Breast epithelium (tissue), 4 donors: Measurements from ENCODE around the gene CHEK1. TPM values are rescaled to one million over a fixed set of nuclear protein-coding genes. Genes with fewer than 3 reads are reported as not detected.

Source experiments
- DNase-seq, 2 donors: peaks; one replicate each; pipeline ENCODE4 v3.0.0-alpha.2; 2019; ENCODE audit warnings: low spot score in 2 of 2
- H3K27ac ChIP-seq, 2 donors: fragments of 200-600 bp; sonication (generic) in 1 of 2; one replicate each; pipeline ENCODE4 v1.5.1; 2016 to 2019; ENCODE audit warnings: mild to moderate bottlenecking in 1 of 2
- H3K27me3 ChIP-seq, 2 donors: fragments of 200-600 bp; sonication (generic) in 1 of 2; one replicate each; pipeline versions ENCODE4 v1.5.1 to v1.6.0; 2017 to 2019; ENCODE audit warnings: control low read depth in 1 of 2, mild to moderate bottlenecking in 1 of 2
- H3K36me3 ChIP-seq: fragments of 200-600 bp; one replicate; pipeline ENCODE4 v1.5.1; 2019
- H3K4me1 ChIP-seq, 2 donors: fragments of 200-600 bp; sonication (generic); one replicate each; pipeline ENCODE4 v1.5.1; 2016 to 2019; ENCODE audit warnings: control low read depth in 1 of 2
- H3K4me3 ChIP-seq, 3 donors: fragments of 200-600 bp; sonication (generic); 1 replicate in 2 of 3; 2 replicates in 1 of 3; pipeline ENCODE4 v1.5.1; 2016 to 2019; ENCODE audit warnings: mild to moderate bottlenecking in 3 of 3, moderate library complexity in 2 of 3
- H3K9me3 ChIP-seq, 2 donors: fragments of 200-600 bp; sonication (generic) in 1 of 2; one replicate each; pipeline ENCODE4 v1.5.1; 2016 to 2019; ENCODE audit warnings: control low read depth in 1 of 2
- CTCF ChIP-seq, 3 donors: fragments of 450-650 bp; IDR thresholded peaks; one replicate each; pipeline ENCODE4 v1.5.1; 2016 to 2017; ENCODE audit warnings: antibody characterized with exemption in 3 of 3, mild to moderate bottlenecking in 3 of 3, moderate library complexity in 3 of 3
- POLR2A ChIP-seq: fragments of 450-650 bp; IDR thresholded peaks from one replicate; pipeline ENCODE4 v1.6.1; 2016; ENCODE audit warnings: antibody characterized with exemption, mild to moderate bottlenecking, moderate library complexity
- POLR2AphosphoS5 ChIP-seq, 3 donors: sonication (generic); formaldehyde crosslinking; IDR thresholded peaks; one replicate each; pipeline ENCODE4 v1.6.1; 2017; ENCODE audit warnings: antibody characterized with exemption in 3 of 3
- intact Hi-C: fragments of 100-400 bp; cut with DNase I; formaldehyde crosslinking; loops from one replicate; pipeline ENCODE4 v1.15.1; 2023; ENCODE audit warnings: low total_unique reads
- total RNA-seq, 3 donors: library from RNA; depleted of rRNA; stranded (reverse); fragments of >200 nt; gene quantifications; one replicate each; pipeline ENCODE4 v1.1.0, GENCODE V29; 2016

The CHEK1 gene
- total RNA-seq, 3 donors from 2014 or later: 3.1 to 6.6 (median 3.2) TPM

GRCh38 chr11:125689274-125689859, 64.4 kb downstream of the CHEK1 start:
- intact Hi-C loops: no loop called here
- Histone ChIP-seq H3K9me3 (no peaks in the 10 kb centered on the region), H3K4me1 (no peaks in the 10 kb centered on the region), H3K27me3 (no peaks in the 10 kb centered on the region), H3K27ac (no peak overlapping the region), H3K36me3 (no peaks in the 10 kb centered on the region), H3K4me3 (no peak overlapping the region)
- DNase-seq: no peak
- no peak for TF ChIP-seq CTCF (IDR thresholded peaks at IDR 0.05)

GRCh38 chr11:125690006-125690405, 65.0 kb downstream of the CHEK1 start:
- no peak overlapping the region for H3K4me3 ChIP-seq
- intact Hi-C loops: no loop called here
- H3K27ac ChIP-seq: no peak overlapping the region
- TF ChIP-seq POLR2AphosphoS5 (IDR thresholded peaks at IDR 0.05) (no peak), POLR2A (no peak), CTCF (IDR thresholded peaks at IDR 0.05) (no peak)
- H3K9me3 ChIP-seq: no peaks in the 10 kb centered on the region
- H3K36me3 ChIP-seq: no peaks in the 10 kb centered on the region
- no peaks in the 10 kb centered on the region for H3K27me3 ChIP-seq
- no peaks in the 10 kb centered on the region for H3K4me1 ChIP-seq
- no peak for DNase-seq

- Histone ChIP-seq H3K4me1 (no peaks in the 10 kb centered on the region), H3K4me3 (no peak overlapping the region), H3K27ac (no peak overlapping the region), H3K36me3 (no peaks in the 10 kb centered on the region), H3K27me3 (no peaks in the 10 kb centered on the region), H3K9me3 (peaks cover 0 to 11% of the 10 kb centered on the region in 2 donors)
- intact Hi-C loops: no loop called here
- no peak for DNase-seq
- no peak for TF ChIP-seq CTCF (IDR thresholded peaks at IDR 0.05)
- no peak for TF ChIP-seq POLR2AphosphoS5 (IDR thresholded peaks at IDR 0.05)
- no peak for TF ChIP-seq POLR2A
These were observed 67.9 kb downstream of the CHEK1 start for GRCh38 chr11:125692887-125693286.

- Histone ChIP-seq H3K27me3 (no peaks in the 10 kb centered on the region), H3K27ac (no peak overlapping the region), H3K4me1 (no peaks in the 10 kb centered on the region), H3K36me3 (no peaks in the 10 kb centered on the region), H3K4me3 (no peak overlapping the region), H3K9me3 (peaks cover 0 to 11% of the 10 kb centered on the region in 2 donors)
- TF ChIP-seq POLR2A (no peak), POLR2AphosphoS5 (IDR thresholded peaks at IDR 0.05) (no peak), CTCF (IDR thresholded peaks at IDR 0.05) (no peak)
- intact Hi-C loops: no loop called here
- no peak for DNase-seq
These were observed 70.0 kb downstream of the CHEK1 start for GRCh38 chr11:125694951-125695350.

GRCh38 chr11:125701018-125701610, 76.2 kb downstream of the CHEK1 start:
- no peak overlapping the region for H3K4me3 ChIP-seq
- DNase-seq: no peak
- H3K9me3 ChIP-seq: peaks cover 0 to 2% of the 10 kb centered on the region in 2 donors
- no peaks in the 10 kb centered on the region for H3K4me1 ChIP-seq
- TF ChIP-seq POLR2AphosphoS5 (IDR thresholded peaks at IDR 0.05) (no peak), CTCF (IDR thresholded peaks at IDR 0.05) (no peak), POLR2A (no peak)
- H3K27ac ChIP-seq: no peak overlapping the region
- no peaks in the 10 kb centered on the region for H3K27me3 ChIP-seq
- no peaks in the 10 kb centered on the region for H3K36me3 ChIP-seq
- intact Hi-C loops: no loop called here
